ENCODE measurements around the gene FAF1.

The FAF1 gene

GRCh38 chr1:50393522-50394120 lies 566.4 kb downstream of the FAF1 start:
- ATAC-seq: no peak
